ENCODE measurements around the gene CD8A.

The CD8A gene

DNA sequence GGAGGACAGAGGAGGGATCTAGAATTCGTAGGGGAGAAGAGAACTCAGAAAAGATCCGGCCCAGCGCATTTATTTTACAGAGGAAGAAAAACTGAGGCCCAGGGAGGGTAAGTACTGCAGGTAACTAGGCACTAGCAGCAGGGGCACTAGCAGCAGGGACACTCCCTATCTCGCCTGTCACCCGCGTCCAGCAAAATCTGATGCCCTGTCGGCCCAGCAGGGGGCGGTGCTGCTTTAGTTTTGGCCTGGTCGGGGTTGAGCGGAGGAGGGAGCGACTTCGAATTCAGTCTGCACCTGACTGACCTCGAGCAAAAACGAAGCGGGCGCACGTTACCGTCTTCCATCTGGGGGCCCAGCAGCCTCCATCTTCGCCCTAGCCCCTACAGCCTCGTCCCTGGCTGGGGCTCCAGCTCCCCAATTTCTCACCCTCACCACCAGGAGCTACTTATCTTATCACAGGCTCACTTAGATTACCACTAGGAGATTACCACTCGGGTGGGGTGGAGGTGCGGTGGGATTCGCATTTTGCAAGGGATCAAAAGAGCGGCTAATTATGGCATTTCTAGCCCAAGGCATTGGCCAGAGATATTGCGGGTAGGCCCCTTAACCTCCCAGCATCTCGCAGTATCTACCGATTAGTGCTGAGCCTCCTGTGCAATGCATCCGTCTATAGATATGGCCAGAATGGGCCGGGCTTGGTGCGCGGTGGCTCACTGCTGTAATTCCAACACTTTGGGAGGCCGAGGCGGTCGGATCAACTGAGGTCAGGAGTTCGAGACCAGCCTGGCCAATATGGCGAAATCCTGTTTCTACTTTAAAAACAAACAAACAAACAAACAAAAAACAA is 17.8 kb upstream of the CD8A start:
- peak; percentile 94 for DNase-seq

DNA sequence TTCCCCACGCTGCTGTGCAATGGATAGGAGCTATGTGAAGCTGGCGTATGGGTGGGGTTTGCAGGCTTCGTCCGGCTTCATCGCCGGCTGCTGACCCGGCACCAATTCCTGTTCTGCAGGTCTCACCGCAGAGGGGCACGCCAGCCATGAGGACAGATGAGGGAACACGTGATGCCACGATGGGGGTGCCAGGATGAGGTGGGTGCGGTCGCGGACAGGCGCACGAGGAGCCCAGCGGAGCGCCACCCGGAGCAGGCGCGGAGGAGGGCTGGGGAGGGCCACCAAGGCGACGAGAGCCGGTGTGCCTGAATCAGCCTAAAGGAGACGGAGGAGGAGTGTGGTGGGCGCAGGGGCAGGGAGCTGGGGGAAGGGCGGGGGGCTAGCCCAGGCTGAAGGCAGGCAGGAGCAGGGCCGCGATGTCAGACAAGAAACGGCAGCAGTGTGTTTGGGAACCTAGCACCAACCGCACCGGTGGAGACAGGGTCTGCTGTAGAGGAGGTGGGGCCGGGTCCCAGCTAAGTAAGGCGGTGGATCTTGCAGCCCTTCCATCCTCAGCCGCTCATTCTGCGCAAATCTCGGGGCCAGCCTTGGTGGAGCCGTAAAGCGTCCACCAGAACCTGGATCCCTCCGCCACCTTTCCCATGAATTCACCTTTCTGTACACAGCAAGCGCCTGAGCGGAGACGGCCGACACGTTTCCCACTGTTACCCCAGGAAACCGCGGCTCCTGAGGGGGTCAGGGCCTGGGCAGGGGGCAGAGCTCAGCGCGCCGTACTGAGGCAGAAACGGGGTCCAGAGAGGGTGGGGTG is 17.0 kb upstream of the CD8A start:
- peak in 1 of 2 donors; percentile 40 for DNase-seq

DNA sequence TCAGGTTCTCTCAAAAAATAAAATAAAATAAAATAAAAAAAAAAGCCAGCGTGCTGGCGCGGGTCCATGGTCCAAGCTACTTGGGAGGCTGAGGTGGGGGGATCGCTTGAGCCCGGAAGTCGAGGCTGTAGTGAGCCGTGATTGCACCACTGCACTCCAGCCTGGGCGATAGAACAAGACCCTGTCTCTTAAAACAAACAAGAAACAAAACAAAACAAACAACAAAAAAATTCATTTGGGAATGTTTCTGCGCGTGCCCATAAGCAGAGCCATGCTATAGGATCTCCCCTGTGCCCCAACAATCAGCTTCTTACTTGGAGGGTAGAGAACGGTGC is 16.4 kb upstream of the CD8A start:
- DNase-seq: no peak

DNA sequence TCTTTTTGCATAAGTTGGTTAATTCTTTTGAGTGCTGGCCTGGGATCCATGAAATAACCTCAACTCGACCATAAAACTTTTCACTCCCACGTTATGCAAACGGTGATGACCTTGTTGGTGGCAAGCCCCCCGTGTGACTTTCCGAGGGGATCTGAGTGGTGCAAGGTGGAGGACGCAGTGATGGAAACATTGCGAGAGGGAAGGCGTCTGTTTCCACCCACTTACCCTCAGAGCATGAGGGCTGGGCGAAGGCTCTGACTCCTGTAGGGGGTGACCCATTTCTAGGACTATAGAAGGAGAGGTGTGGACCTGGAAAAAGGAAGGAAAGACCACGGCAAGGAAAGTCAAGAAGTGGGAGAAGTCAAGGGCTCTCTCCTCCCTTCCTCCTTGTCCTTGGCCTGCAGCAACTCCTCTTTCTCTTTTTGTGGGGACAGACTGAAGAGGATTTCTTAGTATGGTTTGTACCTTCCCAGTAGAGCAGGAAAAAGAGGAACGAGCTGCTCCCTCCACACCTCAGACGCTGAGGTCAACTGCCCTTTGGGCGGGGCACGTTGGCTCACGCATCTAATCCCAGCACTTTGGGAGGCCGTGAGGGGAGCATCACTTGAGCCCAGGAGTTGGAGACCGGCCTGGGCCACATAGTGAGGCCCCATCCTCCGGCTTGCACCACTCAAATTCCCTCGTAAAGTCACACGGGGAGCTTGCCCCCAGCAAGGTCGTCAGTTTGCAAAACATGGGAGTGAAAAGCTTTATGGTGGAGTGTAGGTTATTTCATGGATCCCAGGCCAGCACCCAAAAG is 15.5 kb upstream of the CD8A start:
- no peak for DNase-seq

DNA sequence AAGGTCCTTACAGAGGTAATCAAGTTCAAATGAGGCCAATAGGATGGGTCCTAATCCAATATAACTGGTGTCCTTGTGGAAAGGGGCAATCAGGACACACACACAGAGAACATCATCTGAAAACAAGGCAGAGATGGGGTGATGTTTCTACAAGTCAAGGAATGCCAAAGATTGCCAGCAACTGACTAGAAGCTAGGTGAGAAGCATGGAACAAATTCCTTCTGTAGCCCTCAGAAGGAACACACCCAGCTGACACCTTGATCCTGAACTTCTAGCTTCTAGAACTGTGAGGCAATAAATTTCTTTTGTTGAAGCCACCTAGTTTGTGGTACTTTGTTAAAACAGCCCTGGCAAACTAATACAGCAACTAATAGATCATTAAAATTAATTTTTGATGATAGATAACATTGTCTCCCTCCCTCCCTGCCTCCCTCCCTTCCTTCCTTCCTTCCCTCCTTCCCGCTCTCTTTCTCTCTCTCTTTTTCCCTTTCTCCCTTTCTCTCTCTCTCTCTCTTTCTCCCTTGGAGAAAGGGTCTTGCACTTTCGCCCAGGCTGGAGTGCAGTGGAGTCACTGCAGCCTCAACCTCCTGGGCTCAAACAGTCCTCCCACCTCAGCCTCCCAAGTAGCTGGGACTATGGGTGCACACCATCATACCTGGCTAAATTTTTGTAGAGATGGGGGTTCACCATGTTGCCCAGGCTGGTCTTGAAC is 10.3 kb upstream of the CD8A start:
- DNase-seq: no peak

DNA sequence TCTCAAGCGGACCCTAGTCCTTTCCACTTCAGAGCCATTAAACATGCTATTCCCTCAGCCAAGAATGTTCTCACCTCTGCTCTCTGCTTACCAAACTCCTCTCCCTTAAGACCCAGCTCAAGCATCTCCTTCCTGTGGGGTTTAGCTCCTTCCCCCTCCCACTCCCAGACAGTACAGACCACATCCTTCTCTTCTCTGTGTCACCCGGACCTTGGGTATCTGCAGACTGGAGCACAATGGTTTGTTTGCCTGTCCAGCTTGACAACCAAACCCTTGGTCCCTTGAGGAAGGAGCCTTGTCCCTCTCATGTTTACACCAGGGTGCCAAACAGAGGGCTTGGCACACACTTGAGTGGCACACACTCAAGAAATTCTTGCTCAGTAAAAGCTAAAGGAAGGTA is 4.1 kb upstream of the CD8A start:
- DNase-seq: no peak

DNA sequence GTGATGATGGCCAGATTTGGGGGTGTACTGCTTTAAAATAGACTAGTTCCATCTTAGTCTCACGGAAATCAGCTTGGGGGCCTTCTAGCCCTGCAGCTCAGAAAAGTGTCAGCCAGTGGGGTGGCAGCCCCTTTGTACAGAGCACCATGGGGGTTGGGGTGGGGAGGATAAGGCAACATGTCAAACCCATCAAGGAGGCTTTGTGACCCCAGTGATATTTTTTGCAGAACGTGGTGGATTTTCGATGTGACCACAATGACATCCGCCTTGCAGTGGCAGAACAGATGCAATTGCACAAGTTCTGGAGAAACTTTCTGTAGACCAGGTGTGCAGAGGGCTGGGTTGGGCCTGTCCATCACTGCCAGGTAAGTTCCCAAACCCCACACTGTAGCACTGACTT is 3.0 kb upstream of the CD8A start:
- DNase-seq: no peak

DNA sequence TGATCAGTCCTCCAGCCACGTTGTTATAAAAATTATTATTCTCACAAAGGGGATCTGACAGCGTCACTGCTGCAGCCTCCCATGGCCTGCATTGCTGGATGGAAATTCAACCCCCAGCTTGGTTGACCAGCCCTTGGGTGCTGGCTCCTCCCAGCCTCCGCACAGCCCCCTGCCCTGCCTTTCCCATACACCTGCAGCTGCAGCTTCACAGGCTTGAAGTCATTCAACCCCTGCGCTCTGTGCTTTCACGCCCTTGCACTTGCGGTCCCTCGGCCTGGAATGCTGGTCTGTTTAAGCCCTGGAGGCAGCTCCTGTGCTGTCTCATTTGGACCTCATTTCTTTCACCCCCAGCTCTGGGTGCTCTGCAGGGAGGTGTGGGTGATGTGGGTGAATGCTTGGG is 860 bp upstream of the CD8A start:
- DNase-seq: no peak

DNA sequence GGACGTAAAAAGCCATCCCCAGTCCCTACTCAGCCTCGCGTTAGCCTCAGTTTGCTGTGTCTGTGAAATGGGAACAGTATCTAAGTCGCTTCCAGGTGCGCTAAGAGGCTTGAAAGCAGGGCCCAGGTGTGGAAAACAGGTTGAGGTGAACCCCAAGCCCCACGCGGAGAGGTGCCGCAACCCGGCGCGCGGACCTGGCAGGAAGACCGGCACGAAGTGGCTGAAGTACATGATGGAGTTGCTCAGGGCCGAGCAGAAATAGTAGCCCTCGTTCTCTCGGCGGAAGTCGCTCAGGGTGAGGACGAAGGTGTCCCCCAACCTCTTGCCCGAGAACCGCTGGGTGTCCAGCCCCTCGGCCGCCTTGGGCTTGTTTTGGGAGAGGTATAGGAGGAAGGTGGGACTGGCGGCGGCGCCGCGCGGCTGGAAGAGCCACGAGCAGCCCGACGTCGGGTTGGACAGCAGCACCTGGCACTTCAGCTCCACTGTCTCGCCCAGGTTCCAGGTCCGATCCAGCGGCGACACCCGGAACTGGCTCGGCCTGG is 508 bp downstream of the CD8A start:
- DNase-seq: peak in 1 of 2 donors; percentile 11

DNA sequence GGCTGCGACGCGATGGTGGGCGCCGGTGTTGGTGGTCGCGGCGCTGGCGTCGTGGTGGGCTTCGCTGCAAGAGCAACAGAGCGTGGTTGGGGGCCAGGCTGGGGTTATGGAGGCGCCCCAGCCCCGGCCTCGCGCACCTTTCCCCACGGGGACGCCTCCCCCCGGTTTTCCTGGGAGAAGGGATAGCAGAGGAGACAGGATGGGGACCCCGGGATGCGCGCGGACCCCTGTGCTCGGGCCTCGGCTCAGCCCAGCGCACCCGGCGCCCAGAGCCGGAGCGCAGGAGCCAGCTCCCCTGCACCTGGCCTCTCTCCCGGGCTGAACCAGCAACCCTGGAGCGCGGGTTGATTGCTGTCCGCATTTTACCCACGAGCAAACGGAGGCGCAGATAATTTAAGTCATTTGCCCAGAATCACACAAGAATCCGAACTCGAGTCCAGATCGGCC is 1.0 kb downstream of the CD8A start:
- DNase-seq: no peak

DNA sequence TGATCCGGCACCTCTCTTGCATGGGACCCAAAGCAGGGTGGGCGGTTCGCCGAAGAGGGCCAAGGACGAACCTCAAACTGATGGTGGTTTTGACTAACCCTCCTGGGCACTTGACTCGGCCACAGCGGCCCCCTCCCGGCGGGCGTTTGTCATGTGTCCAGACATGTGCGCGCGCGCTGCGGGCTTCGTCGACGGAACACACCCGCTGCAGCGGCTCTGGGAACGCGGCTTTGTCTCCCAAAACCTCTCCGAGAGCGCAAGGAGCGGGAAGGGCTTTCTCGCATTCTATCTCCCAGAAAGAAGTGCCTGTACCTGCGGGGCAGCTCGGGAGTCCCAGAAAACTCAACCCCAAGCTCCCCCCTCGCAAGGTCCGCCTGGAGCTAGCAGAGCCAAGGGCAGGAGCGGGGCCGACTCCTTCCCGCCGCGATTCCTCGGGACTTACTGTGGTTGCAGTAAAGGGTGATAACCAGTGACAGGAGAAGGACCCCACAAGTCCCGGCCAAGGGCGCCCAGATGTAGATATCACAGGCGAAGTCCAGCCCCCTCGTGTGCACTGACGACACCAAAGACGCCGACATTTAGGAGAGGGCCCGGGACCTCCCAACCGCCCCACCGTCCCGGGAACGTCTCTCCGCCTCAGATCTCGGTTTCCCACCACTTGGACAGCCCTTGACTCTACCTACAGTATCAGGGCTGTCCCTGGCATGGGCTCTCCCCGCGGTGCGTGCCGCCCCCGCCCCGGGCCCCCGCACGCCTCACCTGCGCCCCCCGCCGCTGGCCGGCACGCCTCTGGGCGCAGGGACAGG is 1.6 kb downstream of the CD8A start:
- DNase-seq: peak in 1 of 2 donors; percentile 18

DNA sequence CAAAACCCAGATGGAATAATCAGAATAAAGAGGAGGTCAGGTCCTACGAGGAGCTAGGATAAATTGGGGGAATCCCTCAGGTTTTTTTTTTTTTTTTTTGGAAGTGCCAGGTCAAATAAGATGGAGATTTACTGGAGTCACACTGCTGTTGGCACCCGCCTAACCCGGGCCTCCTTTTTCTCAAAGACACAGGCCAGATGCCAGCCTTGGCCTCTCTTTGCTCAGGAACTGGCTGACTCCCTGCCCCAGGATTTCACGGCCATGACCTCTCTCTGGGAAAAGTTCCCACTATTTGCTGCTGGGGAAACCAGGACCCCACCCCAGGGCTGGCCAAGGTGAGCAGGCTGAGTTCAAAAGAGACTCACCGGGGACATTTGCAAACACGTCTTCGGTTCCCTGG is 2.5 kb downstream of the CD8A start:
- DNase-seq: no peak

DNA sequence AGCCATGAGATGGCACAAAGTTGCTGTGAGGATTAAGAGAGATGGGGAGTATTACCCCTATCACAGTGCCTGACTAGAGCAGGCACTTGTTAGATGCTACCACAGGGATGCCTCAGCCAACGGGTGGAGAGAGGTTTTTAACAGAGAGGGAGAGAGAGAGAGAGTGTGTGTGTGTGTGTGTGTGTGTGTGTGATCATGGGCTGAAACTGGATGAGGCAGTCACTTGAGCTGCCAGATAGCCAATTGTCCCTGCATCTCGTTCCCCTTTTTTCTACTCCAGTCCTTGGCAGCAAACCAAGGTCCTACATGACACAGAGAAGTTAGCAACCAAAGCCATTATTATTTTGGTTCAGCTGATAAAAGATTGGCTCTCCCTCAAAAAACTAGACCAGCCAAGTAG is 3.0 kb downstream of the CD8A start:
- no peak for DNase-seq

DNA sequence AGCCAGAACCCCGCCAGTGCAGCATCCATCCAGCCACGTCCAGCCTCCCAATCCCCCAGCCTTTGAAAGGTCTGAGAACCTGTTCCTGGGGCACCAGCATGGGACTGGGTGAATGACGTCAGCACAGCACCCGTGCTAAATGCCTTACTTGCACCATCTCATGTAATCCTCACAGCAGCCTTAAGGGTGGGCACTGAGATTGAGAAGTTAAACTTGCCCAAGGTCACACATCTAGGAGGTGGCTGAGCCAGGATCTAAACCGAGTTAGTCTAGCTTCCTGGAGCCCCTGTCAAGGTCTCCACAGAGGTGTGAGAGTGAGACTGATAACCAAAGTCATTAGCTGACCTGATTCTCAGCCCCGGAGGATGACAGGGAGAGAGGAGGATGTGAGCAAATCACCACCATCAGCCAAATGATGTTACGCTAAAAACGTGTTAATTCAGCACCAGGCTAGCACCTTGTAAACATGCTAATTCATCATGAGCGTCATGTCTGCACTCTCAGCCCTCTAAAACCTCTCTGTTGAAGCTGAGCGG is 4.6 kb downstream of the CD8A start:
- no peak for DNase-seq

DNA sequence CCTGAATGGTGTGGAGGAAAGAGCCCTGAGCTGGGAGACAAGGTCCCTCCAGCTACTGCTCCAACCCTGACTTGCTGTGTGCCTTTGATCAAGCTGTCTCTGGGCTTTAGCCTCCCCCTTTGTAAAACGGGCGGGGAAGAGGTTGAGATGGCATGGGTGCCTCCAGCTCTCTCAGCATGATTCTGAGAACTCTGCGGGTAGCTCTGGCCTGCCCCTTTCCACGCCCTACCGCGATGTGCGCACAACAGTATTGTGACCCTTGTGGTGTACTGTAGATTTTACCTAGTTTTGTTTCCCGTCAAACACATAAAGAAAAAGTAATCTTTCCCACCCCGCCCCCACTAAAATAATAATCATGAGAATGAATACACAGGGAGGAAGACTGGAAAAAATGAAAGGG is 5.3 kb downstream of the CD8A start:
- no peak for DNase-seq

DNA sequence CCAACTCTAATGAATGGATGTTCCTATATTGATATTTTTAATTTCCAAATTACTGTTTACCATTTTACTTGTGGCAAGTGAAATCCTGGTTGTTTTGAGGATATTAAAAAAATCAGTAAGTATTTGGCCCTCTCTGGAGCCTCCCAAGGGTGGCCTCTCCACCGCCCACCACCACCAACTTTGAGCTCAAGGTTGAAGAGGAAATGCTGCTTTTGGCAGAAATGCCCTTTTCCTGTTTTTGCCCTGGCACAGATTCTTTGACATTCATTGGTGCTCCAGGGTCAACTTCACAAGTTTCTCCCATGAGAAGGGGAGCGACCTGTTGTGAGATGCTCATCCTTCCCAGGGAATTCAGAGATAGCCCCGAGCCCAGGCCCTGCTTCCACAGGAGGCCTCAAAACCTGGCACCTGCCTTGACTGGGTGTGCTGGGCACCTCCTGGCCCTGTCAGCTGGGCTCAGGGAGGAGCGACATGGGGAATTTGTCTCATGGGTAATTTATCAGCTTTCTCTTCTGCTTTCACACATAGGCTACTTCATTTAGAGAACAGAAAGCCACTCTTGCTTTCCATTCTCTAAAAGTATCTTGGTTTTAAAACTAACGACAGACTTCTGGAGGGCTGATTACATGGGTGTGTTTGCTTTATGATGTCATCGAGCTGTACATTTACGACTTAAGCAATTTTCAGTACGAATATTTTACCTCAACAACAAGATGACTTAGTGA is 6.9 kb downstream of the CD8A start:
- DNase-seq: no peak

DNA sequence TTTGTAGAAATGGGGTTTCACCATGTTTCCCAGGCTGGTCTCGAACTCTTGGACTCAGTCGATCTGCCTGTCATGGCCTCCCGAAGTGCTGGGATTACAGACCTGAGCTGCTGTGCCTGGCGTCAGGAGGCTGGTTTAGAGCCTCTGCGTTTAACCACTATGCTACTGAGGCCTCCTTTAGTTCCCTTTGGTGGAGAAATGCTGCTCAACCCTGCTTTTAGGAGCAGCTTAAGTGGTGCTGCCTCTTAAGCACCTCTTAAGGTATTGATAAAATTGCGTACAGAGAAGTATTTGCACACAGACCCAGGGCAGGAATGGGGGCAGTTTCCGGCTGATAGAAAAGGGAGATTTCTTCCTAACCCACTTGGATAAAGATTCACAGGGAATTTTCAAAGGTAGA is 8.0 kb downstream of the CD8A start:
- no peak for DNase-seq

DNA sequence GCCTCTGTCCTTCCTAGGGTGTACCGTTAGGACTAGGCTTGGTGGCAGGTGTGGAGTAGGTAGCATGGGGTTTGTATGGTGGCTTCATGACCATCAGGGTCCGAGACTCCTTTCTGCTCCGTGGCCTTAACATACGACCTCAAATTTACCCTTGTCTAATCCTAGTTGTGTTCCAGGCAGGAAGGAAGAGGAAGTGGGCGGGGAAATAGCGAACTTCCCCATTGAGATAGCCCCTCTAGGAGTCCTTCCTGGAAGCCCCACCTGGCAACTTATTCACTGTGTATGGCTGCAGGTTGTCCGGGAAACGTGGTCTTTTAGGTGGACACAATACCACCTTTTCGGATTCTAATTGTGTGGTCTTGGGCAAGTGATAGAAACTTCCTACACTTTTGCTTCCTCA is 9.3 kb downstream of the CD8A start:
- DNase-seq: no peak

DNA sequence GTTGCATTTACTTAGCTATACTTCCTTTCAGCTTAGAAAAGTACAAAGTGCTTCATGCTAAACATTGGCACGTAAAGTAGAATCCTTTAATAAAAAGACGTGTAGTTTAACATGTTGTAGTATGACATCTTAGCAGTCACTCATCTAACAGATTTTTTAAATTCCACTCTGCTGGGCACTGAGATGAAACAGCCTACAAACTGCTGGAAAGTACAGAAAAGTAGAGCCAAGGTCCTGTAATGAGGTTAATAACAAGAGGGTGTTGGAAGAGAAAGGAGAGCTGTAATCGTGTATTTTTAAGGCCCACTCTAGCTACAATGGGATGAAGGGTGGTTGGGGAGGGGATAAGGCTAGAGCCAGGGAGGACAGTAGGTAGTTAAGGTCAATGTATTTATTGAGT is 10.7 kb downstream of the CD8A start:
- DNase-seq: no peak

DNA sequence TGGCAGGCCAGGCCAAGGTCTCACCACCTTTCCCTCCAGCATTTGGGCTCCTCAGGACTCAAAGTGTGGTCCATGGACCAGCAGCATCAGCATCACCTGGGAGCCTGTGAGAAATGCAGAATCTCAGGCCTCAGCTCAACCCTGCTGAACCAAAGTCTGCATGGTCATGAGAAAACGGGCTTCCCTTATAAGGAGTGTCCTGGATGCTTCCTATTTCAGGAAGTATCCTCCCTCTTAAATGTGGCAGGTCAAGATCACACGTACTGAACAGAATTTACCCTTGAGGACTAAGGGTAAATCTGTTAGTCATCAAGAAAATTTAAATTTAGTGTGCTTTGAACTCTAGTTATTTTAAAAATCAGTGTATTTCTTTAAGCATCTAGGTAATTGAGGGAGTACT is 11.8 kb downstream of the CD8A start:
- no peak for DNase-seq

DNA sequence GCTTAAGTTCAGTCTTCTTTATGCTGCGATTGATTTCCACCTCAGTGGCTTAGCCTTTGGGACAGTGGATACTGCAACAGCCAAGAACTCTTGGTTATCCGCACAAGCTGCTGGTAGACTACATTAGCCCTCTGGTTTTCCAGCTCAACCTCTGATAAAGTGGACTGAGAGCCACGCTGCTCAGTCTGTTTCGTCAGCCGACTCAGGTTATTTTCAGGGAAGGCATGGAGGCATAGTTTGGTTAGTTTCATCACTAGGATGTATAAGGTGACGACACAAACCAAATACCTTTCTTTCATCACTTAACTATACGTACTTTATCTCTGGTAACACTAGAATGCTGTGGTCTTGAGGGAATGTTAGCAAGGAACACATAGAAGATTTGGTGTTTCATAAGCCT is 14.2 kb downstream of the CD8A start:
- no peak for DNase-seq
